22Rv1 (cell line): ENCODE measurements around the gene GRAP2.

Experiments
- ZFX ChIP-seq: fragments of 450-650 bp; IDR thresholded peaks from 2 replicates; pipeline ENCODE4 v1.6.1; 2017; ENCODE audit warnings: antibody characterized with exemption, borderline replicate concordance
- TF ChIP-seq, protein P1 (sequence below): fragments of 450-650 bp; IDR thresholded peaks from 2 replicates; pipeline ENCODE4 v1.5.1; 2017; ENCODE audit warnings: mild to moderate bottlenecking

DNA sequence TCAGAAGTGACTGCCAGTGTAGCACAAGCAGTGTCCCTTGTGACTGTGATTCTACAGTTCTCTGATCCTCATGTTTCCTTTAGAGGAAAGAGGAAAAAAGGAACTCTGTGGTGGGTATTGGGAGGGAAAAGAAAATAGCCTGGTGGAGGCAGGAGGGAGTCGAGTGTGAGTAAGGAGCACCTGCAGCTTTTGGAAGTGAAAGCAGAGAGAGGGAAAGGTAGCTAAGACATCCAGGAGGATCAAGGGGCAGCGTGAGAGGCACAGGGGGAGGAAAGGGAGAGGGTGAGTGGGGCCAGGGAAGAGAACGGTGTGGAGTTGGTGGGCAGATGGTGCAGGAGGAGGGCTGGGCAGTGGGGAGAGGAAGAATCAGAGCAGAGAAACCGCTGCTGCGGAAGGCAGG is 71.8 kb downstream of the GRAP2 start:
- TF ChIP-seq, protein P1, sequence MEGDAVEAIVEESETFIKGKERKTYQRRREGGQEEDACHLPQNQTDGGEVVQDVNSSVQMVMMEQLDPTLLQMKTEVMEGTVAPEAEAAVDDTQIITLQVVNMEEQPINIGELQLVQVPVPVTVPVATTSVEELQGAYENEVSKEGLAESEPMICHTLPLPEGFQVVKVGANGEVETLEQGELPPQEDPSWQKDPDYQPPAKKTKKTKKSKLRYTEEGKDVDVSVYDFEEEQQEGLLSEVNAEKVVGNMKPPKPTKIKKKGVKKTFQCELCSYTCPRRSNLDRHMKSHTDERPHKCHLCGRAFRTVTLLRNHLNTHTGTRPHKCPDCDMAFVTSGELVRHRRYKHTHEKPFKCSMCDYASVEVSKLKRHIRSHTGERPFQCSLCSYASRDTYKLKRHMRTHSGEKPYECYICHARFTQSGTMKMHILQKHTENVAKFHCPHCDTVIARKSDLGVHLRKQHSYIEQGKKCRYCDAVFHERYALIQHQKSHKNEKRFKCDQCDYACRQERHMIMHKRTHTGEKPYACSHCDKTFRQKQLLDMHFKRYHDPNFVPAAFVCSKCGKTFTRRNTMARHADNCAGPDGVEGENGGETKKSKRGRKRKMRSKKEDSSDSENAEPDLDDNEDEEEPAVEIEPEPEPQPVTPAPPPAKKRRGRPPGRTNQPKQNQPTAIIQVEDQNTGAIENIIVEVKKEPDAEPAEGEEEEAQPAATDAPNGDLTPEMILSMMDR = no peak
- no peak for TF ChIP-seq ZFX
